ENCODE measurements around the gene CBX3. TPM values are rescaled to one million over a fixed set of nuclear protein-coding genes. Genes with fewer than 3 reads are reported as not detected.
"Not testable (repeated sequence)": the region's sequence is repeated elsewhere in the genome, so short reads cannot be mapped to it uniquely, and the experiment has no call there.

CBX3 gene
- total RNA-seq, 4 donors from 2014 or later = 61.7 to 109 (median 77.7) TPM

- Histone ChIP-seq H3K27me3 (no peaks in the 10 kb centered on the region), H3K4me1 (peaks cover 0 to 26% (median 0%) of the 10 kb centered on the region in 4 donors), H3K9me3 (no peaks in the 10 kb centered on the region), H3K27ac (peak overlapping the region in 2 of 4 donors; percentile 16 to 17), H3K36me3 (peaks cover 0 to 33% (median 0%) of the 10 kb centered on the region in 3 donors), H3K4me3 (no peak overlapping the region)
- WGBS, 2 donors = 45 to 48% methylated on average over 4 of the region's 4 CpGs
- no peak for DNase-seq (ENCODE audit: low spot score in 2 of 2)
- TF ChIP-seq POLR2A (IDR thresholded peaks at IDR 0.05) (no peak), EP300 (IDR thresholded peaks at IDR 0.05) (no peak)
These were observed 17.8 kb upstream of the CBX3 start for GRCh38 chr7:26183545-26184280.

- Histone ChIP-seq H3K36me3 (peaks cover 0 to 41% (median 0%) of the 10 kb centered on the region in 3 donors), H3K27ac (peak overlapping the region in 1 of 4 donors; percentile 16), H3K4me1 (peaks cover 0 to 27% (median 0%) of the 10 kb centered on the region in 4 donors)
- not testable (repeated sequence) for H3K9me3 ChIP-seq; H3K27me3 ChIP-seq; DNase-seq (ENCODE audit: low spot score in 2 of 2); H3K4me3 ChIP-seq
- peak in 1 of 2 donors; percentile 4 for TF ChIP-seq EP300 (IDR thresholded peaks at IDR 0.05)
- 67 to 75% methylated on average over 4 of the region's 4 CpGs for WGBS, 2 donors
These were observed 17.1 kb upstream of the CBX3 start for GRCh38 chr7:26184281-26185101.

- Histone ChIP-seq H3K9me3 (no peaks in the 10 kb centered on the region), H3K27me3 (no peaks in the 10 kb centered on the region), H3K27ac (no peak overlapping the region), H3K36me3 (peaks cover 0 to 48% (median under 1%) of the 10 kb centered on the region in 3 donors), H3K4me1 (peaks cover 0 to 27% (median 0%) of the 10 kb centered on the region in 4 donors), H3K4me3 (no peak overlapping the region)
- 93 to 94% methylated on average over 10 of the region's 10 CpGs for WGBS, 2 donors
- TF ChIP-seq CTCF (IDR thresholded peaks at IDR 0.05) (no peak), POLR2A (IDR thresholded peaks at IDR 0.05) (no peak), EP300 (IDR thresholded peaks at IDR 0.05) (no peak)
- no peak for DNase-seq (ENCODE audit: low spot score in 2 of 2)
These were observed 16.3 kb upstream of the CBX3 start for GRCh38 chr7:26185131-26185843.

DNA sequence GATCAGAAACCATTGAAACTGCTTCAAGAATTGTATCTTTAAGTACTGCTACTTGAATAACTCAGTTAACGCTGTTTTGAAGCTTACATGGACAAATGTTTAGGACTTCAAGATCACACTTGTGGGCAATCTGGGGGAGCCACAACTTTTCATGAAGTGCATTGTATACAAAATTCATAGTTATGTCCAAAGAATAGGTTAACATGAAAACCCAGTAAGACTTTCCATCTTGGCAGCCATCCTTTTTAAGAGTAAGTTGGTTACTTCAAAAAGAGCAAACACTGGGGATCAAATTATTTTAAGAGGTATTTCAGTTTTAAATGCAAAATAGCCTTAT is 15.7 kb upstream of the CBX3 start:
- no peaks in the 10 kb centered on the region for H3K9me3 ChIP-seq
- no peak overlapping the region for H3K4me3 ChIP-seq
- no peak for TF ChIP-seq EP300 (IDR thresholded peaks at IDR 0.05)
- no peak for DNase-seq (ENCODE audit: low spot score in 2 of 2)
- H3K4me1 ChIP-seq = peaks cover 0 to 27% (median 0%) of the 10 kb centered on the region in 4 donors
- no peak overlapping the region for H3K27ac ChIP-seq
- H3K36me3 ChIP-seq = peaks cover 0 to 53% (median 6%) of the 10 kb centered on the region in 3 donors
- H3K27me3 ChIP-seq = no peaks in the 10 kb centered on the region
- 89 to 95% methylated on average over 1 of the region's 1 CpG for WGBS, 2 donors

GRCh38 chr7:26186364-26187311 is 14.9 kb upstream of the CBX3 start:
- Histone ChIP-seq H3K36me3 (peaks cover 0 to 62% (median 13%) of the 10 kb centered on the region in 3 donors), H3K4me3 (no peak overlapping the region), H3K9me3 (no peaks in the 10 kb centered on the region), H3K27me3 (no peaks in the 10 kb centered on the region), H3K27ac (peak overlapping the region in 1 of 4 donors; percentile 30), H3K4me1 (peaks cover 0 to 33% (median 0%) of the 10 kb centered on the region in 4 donors)
- TF ChIP-seq CTCF (IDR thresholded peaks at IDR 0.05) (no peak), EP300 (IDR thresholded peaks at IDR 0.05) (no peak), POLR2A (IDR thresholded peaks at IDR 0.05) (no peak)
- WGBS, 2 donors = 84 to 89% methylated on average over 5 of the region's 5 CpGs
- DNase-seq (ENCODE audit: low spot score in 2 of 2) = no peak
